ENCODE data around the gene RBP2.
"Not testable (repeated sequence)": the region's sequence is repeated elsewhere in the genome, so short reads cannot be mapped to it uniquely, and the experiment has no call there.

Gene RBP2

GRCh38 chr3:139440639-139441556 lies 35.4 kb downstream of the RBP2 start:
- DNase-seq = no peak

DNA sequence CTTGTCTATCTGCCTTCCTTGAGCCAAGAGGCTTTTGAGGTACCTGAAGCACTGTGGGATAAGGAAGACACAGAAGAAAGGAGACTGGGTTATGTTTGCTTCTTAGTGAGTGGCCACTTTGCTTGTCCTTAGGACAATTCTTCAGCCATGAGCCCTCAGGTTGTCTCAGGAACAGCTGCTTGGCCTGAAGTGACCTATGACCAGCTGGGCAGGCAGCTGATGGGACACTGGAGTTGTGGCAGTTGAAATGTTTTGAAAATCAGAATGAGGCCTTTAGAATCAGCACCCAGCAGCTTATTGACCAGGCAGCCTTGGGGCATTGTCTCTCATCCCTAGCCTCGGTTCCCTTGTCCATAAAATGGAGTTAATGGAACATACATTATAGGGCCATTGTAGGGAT lies 37.0 kb downstream of the RBP2 start:
- no peak for DNase-seq

- DNase-seq = no peak
These were observed 41.5 kb downstream of the RBP2 start for GRCh38 chr3:139434764-139435307.

DNA sequence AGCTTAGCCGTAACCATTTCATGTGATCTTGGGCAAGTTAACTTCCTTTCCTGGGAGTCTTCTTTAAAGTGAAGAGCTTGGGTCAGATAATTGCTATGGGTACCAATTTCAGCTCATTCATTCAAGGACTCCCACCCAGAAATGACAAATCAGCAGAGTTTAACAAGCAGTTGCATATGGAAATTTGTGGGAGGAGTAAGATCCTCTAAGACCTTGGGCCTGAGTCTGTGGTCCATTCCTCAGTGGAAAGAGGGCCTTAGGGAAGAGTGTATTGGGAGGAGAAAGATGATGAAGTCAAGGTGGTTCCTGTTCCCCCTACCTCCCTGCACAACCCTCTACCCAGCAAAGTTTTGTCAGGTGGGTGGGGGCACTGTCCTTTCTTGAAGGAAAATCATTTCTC lies 42.1 kb downstream of the RBP2 start:
- no peak for DNase-seq

GRCh38 chr3:139433089-139433488 lies 43.2 kb downstream of the RBP2 start:
- DNase-seq = no peak

DNA sequence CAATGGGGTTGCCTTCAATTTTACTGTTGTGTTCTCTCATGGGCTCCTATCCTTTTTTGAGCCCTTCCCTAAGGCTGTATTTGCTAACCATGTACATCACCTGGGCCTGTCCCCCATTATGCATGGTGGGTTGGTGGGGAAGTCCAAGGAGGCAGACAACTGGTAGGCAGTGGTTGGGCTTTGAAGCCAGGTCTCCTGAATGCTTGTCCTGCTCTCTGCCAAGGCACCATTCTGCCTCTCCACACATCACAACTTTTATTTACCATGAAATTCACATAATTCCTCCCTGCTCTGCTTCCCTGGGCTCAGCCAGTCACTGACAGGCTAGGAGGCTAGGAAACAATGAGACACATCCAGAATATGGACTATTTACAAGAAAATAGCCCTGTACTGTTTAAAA lies 45.8 kb downstream of the RBP2 start:
- DNase-seq = no peak

DNA sequence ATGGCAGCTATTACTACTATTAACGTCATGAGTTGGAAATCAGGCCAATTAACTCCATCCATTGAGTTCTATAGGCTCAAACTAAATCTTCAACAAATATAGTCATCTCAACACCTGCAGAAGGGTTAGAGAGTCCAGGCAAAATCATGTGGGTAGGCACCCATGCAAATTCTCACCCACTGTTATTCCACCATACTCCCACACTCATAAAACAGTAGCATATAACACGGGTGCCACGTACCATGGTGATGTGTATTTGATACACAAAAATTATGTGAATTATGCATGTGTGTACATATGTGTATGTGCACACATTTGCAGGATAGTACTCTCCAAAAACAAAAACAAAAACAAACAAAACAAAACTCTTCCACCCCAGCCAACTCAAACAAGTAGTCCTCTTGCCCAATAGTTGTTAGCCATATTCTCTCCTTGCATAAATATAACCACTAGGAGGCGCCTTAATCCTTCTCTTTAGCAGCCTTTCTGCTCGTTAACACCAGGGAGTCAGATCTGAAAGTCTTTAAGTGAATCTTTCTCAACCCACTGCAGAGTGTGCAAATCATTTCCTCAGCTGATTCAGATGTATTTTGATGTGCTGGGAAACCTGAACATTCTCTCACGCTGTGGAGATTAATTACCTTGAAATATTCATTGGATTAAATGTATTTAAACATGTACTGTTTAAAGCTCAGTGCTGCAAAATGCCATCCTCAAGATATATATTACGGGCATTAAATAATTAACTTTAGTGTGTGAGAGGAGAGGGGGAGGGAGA lies 48.8 kb downstream of the RBP2 start:
- DNase-seq = peak; percentile 65

DNA sequence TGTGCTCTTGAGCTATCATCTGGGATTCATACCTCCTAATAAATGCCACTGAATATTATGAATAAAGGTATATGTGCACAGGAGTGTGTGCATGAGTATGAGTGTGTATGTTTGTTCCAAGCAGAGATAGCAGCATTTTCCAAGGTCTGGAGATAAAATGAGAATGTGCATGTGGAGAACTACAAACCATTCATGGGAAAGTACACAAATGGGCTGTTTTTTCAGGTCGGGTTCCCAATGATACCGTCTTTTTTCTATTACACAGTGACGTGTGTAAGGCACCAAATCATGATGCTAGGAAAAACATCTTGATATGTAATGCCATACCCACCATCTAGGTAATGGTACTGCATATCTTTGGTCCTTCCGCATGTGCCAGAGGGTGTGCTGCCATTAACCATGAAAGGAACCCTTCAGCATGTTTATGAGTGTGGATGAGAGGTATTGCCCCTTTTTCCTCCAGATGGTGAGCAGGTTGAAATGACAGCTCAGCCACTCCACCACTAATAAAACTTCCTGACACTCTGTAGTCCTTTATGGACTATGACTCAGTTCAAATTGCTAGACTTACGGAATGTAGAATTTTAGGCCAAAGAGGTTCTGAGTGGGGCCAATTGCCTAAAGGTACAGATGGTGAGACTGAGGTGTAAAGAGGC lies 50.4 kb downstream of the RBP2 start:
- no peak for DNase-seq

- DNase-seq = no peak
These were observed 53.1 kb downstream of the RBP2 start for GRCh38 chr3:139423232-139423631.

- DNase-seq = no peak
These were observed 54.9 kb downstream of the RBP2 start for GRCh38 chr3:139421460-139421859.

GRCh38 chr3:139421040-139421439 lies 55.3 kb downstream of the RBP2 start:
- no peak for DNase-seq

DNA sequence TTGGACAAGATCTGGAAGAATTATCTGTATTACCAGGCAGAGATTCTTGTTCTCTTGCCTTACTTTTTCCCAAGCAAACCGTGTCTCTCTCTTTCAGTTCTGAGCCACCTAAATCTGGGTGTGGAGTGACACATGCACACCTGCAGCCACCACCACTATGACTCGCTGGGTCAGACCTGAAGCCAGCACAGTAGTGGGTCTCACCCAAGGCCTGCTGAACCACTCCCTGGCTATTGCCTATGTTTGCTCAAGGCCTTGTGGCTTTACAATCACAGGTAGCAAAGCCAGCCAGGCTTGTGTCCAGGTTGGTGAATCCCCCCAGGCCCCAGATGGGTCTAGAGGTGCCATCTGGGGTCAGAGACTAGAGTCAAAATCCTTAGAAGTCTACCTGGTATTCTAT lies 58.2 kb downstream of the RBP2 start:
- DNase-seq = no peak

GRCh38 chr3:139416275-139416674 lies 60.0 kb downstream of the RBP2 start:
- DNase-seq = no peak

DNA sequence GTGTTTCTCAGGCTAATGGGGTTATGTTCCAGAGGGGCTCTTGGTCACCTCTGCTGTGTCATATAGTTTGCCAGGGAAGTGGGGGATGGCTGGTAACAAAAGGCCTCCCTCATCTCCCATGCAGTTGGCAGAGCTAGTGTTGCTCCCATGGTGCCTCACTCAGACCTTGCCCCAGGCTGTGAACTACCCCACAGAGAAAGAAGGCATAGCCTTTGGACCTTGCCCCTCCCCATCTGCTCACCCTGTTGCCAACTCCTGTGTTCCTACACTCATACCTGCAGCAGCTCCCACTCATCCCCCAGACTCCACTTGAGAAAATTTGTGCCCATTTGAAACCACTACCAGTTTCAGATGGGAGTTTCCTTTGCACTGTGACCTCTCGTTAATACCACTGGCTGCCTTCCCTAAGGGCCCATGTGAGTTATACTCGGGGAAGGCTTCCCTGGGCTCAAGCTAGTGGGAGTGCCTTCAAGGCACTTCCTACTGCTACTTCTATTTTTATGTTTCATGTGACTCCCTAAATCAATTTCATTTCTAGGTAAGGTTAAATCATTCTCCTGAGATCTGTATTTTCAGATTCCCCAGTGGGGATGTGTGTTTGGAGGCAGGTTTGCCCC lies 61.6 kb downstream of the RBP2 start:
- no peak for DNase-seq

DNA sequence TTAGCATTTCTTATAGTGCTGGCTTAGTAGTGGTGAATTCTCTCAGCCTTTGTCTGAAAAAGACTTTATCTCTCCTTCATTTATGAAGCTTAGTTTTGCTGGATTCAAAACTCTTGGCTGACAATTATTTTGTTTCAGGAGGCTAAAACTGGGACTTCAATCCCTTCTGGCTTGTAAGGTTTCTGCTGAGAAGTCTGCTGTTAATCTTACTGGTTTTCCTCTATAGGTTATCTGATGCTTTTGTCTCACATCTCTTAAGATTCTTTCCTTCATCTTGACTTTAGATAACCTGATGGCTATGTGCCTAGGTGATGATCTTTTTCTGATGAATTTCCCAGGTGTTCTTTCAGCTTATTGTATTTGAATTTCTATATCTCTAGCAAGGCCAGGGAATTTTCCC lies 63.4 kb downstream of the RBP2 start:
- not testable (repeated sequence) for DNase-seq

Data from SHP77 treated with DMSO at 0.1 percent for 48 hours (cell line).